NCI-H82 treated with DMSO at 0.1 percent for 48 hours (cell line): ENCODE results near the gene RTN3.
"Not testable (repeated sequence)": the region's sequence is repeated elsewhere in the genome, so short reads cannot be mapped to it uniquely, and the experiment has no call there.

Experiments used
- DNase-seq: peaks from one replicate; lab custom pipeline; 2025; ENCODE audit not compliant: unreplicated experiment; lab: John Stamatoyannopoulos, UW

Gene RTN3

DNA sequence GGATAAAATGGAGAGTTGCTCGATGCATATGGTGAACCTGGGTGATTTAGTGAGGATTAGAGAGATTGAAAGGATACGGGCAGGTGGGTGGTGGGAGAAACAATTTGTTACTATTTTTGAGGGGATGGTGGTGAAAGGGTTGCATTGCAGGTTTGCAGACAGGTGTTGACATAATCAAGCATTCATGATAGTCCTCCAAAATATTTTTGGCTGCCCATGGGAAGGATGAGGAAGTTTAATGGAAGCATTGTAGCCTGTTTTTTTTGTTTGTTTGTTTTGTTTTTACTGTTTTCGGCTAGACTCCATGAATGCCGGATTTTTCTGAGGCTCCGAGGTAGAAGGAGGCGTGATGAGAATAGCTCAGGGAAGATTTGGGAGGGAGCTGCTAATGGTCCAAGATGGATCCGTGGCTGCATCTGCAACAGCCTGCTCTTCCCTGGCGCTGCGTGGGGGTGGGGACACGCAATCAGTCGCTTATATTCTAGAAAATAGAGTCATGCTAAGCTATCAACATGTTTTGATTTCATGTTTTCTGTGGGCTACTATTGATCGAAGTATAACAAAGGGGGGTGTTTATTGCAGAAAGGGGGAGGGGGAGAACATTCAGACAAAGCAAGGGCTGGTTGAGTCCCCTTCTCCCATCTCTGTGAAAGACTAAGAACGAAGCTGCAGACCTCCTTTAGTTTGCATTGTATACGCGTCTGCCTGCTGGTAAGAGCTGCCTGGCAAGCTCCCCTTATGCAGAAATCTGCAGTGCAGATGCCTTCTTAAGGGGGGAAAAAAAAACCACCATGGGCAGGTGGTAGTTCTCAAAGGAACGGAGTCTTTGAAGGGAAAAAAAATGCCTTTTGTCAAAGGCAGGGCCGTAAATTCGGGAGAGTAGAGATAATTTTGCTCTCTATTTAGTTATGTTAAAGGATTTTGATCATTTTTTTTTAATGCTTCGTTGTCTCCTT is 1.0 kb downstream of the RTN3 start:
- DNase-seq = peak; percentile 17

DNA sequence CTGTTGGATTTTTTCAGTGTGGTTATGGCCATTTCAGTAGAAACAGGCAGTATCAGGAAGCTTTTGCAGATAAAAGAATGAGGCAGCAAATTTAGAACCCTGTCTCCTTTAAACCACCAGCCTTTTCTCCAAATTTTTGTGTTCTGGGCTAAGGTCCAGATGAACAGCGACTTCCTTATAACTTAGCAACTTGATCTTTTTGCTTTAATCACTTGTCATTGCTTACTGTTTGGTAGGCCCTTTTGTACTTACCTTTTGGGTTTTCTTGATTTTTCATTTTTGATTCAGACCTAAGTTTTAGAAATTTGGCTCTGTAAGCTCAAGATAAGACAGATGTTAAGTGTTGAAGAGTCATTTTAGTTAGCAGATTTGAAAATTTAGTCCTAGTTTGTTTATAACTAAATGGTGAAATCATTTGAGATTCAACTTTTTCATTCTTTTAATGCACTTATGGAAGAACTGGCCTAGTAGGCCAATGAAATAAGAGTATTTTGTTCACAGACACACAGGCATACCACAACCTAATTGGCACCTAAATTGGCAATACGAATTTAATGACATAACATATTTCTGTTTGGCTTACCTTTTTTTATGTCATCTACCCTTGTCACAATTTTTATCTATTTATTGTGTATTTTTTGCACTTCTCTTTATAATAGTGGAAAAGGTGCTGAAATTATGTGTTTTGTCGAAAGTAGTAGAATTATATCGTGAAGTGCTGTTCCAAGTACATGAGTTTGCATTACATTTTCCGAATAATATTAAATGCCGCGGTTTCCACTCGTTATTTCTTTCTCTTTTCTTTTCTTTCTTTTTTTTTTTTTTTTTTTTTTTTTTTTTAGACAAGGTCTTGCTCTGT is 2.1 kb downstream of the RTN3 start:
- DNase-seq = no peak

DNA sequence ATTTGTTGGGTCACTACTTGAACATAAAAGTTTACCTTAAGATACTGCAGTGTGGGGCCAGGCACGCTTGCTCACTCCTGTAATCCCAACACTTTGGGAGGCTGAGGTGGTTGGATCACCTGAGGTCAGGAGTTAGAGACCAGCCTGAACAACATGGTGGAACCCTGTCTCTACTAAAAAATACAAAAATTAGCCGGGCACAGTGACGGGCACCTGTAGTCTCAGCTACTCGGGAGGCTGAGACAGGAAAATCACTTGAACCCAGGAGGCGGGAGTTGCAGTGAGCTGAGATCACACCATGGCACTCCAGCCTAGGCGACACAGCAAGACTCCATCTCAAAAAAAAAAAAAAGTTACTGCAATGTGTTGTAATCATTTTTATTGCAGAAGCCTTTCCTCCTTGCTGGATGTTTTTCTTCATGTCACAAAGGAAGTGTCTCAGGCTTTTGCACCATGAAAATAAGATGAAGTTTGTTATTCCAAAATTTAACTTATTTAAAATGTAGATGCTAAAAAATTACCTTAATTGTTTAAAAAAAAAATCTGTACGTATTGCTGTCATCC is 3.9 kb downstream of the RTN3 start:
- not testable (repeated sequence) for DNase-seq

DNA sequence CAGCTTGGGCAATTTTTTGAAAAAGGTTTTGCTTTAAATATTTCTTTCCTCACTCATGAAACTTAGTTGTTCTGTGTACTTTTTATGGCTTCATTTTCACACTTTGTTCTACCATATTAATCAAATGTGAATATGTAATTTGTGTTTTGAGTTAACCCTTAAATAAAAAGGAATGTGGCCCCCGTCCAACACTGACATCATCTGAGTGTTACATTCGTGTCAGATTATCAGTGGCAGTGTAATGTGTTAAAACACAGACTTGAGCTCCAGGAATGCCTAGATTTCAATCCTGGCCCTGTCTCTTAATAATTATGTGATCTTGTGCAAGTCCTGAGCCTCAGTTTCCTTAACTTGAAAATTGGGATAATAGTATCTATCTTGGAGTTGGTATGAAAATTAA is 5.6 kb downstream of the RTN3 start:
- no peak for DNase-seq

DNA sequence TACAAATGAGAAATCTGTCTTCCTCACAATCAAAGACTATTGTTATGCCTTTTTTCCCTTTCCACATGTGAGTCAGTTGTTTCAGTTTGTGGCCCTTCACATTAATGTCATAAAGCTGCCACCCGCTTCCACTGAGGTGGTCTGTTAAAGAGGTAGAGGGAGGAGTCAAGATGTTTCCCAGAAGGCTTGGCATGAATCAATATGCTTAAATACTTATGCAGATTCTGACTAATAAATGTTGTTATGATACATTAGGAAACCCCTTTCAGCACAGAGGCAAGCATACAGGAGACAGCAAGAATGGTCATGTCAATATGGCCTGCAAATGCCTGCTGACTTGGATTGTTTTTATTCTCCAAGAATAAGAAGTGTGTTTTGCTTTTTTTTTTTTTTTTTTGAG is 6.5 kb downstream of the RTN3 start:
- no peak for DNase-seq

DNA sequence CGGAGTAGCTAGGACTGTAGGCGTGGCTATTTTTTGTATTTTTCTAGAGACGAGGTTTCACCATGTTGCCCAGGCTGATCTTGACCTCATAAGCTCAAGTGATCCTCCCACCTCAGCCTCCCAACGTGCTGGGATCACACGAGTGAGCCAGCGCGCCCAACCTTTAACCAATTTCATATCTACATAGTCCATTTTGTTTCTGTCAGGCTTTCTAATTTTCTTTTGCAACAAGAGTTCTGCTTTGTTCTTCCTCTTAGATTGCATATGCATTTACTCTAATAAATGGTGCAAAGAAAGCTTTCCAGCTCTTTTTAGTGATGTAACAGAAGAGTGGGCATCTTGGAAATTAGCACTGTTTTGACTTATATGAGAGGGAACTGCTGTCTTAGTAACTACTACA is 13.3 kb downstream of the RTN3 start:
- no peak for DNase-seq

DNA sequence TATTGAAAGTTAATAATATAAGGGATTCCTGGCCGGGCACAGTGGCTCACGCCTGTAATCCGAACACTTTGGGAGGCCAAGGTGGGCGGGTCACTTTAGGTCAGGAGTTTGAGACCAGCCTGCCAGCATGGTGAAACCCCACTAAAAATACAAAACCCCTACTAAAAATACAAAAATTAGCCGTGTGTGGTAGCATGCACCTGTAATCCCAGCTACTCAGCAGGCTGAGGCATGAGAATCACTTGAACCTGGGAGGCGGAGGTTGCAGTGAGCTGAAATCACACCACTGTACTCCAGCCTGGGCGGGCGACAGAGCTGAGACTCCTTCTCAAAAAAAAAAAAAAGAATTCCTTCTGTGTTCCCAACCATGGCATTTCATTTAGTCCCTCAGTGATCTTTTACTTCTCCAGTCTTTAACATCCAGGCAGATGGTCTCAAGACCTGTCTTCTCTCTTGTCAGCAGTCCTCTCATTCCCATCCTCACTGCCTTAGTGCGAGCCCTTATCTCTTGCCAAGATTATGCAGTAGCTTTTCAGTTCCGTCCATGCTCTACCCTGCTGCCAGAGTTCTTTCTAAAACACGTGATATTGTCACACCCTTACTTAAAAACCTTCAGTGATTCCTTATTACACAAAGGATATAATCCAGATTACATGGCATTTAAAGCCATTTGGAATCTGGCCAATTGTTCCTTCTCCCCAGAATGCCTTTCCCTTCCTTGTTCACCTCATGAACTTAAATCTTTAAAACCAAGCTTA is 17.9 kb downstream of the RTN3 start:
- peak; percentile 63 for DNase-seq

DNA sequence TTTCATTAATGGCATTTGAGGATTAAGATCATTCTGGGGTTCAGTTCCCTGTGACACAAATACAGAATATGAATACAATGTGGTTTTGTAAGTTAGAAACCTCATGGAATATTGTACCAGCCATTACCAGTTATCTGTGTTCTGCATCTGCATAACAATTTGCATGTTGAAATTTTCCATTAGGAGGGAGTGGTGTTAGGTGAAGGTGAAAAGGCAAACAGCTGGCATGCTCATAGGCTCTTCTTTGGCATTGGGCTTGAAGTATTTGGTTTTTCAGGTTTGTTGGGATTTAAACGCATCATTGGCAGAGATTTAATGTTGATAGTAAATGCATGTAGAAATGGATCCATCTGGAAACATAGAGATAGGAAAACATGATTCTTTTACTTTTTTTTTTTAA is 18.6 kb downstream of the RTN3 start:
- DNase-seq = no peak

DNA sequence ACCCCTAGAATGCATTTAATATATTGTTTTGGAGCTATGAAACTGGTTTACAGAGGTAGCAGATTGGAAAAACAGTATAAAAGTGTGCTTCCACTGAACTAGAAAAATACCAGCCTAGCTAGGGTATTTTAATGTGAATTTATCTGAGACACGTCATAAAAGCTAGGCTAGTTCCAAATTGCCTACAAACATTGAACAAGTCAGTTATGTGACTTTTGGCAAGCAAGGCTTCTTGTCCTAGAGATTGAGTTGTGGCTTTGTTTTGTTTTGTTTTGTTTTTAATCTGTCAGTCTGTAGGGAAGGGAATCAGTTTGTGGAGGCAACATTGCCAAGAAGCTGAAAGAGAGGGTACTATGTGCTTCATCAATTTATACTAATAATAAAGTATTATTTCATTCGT is 24.2 kb downstream of the RTN3 start:
- no peak for DNase-seq

DNA sequence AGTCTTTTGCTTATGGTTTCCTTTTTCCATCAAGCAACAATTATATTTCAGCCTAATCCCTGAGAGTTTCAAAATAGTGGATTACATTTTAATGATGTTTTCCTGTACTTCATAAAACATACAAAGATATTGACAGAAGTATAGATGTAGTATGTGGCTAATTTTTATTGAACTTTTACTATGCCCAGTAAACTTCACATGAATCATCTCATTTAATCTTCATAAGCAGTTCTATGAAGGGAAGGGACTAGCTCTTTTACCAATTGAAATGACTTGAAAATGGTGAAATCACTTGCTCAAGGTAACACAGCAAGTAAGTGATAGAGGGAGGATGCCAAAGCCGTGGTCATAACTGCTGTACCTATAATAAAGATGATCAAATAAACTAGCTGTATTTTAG is 27.5 kb downstream of the RTN3 start:
- DNase-seq = no peak

DNA sequence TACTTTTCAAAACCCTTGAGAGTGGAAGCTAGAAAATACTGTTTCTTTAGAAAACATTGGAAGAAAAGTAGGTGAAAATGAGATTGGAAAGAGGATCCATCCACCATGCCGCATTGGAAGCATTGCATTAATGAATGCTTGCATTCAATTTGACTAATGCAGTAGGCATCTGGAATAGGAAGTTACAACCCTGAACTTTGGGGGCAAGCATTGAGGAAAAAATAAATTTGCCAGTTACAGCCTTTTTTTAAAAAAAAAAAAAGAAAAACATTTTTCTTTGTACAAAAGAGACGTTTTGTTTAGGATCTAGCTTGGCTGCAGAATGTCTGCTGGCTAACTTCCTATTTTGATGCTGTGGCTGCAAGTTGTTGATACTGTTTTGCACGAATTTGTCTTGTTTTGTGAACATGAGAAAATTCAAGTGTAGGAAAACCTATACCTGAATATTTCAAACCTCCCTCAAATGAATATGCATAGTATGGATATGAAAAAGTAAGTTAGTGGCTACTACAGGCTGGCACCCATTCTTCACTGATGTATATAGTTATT is 28.1 kb downstream of the RTN3 start:
- no peak for DNase-seq

DNA sequence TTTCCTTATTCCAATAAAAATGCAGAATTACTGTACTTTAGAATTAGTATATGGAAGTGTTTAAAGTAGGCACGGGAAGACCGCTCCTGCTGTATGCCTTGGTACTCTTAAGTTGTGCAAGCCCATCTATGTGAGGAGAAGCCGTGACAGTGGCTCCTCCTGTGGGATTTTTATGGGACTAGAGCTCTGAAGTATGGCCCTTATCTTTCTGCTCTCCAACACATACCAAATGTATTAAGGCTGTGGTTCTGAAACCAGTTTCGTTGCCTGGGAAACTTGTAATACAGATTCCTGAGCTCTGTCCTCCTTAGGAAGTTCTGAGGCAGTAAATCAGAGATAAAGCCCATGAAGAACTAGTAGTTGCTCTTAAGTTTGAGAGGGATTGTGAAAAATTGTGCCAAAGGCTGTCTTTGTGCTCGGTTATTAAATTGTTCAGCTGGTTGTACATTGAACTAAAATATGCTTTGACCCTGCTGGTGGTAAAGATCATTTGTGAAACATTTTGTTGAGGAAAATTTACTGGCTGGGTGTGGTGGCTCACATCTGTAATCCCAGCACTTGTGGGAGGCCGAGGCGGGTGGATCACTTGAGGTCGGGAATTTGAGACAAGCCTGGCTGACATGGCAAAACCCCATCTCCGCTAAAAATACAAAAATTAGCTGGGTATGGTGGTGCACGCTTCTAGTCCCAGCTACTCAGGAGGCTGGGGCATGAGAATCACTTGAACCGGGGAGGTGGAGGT is 29.3 kb downstream of the RTN3 start:
- DNase-seq = no peak

DNA sequence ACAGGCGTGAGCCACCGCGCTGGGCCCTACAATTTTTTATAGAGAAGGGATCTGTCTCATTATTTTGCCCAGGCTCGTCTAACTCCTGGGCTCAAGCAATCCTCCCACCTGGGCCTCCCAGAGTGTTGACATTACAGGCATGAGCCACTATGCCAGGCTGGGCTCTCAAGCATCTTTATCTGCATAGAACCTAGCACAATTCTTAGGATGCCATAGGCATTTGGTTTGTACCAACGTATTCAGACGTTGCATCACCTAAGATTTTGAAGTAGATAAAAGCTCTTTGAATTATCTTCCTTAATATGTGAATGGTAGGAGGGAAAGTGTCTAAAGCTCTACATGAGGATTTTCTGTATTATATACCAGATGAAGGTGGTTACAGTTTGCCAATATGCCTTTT is 30.5 kb downstream of the RTN3 start:
- no peak for DNase-seq

DNA sequence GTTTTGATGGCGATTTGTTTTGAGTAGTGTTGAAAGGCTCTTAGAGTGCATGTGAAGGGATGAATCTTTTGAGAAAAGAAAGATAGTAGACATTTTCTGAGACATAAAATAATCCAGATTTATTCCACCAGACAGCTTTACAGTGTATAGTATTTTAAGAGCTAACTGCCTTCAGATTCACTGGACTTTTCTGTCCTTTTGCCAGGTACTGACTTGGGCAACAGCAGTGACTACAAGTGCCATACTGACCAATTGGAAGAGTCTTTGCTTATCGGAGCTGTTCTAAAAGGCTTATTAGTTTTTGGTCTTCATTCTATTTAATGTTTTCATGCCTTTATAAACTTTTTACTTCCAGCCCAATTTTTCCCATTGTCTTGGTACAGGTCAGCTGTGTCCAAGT is 32.5 kb downstream of the RTN3 start:
- no peak for DNase-seq

DNA sequence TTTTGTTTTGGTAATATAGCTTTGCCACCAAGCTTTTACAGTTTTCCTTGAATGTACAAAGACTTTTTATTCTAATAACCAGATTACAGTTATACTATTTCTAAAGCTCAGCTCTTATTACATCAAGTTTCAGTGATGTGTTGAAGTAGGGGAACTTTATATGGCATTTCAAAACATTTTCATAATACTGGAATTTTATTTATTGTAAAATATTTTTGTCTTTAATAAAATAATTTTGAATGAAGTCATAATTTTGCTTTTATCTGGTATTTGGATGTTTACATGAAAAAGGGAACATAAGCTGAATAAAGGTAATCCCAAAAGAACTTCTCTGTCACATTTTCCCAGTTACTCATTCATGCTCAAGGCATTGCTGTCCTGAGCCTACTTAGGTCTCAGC is 34.7 kb downstream of the RTN3 start:
- DNase-seq = no peak

DNA sequence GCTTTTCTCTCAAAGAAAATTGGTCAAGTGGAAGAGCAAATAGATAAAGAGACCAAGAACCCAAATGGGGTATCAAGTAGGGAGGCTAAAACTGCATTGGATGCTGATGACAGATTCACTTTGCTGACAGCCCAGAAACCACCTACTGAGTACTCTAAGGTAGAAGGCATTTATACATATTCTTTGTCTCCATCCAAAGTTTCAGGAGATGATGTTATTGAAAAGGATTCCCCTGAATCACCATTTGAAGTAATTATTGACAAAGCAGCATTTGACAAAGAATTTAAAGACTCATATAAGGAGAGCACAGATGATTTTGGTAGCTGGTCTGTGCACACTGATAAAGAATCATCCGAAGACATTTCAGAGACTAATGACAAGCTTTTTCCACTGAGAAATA is 37.7 kb downstream of the RTN3 start:
- DNase-seq = no peak

DNA sequence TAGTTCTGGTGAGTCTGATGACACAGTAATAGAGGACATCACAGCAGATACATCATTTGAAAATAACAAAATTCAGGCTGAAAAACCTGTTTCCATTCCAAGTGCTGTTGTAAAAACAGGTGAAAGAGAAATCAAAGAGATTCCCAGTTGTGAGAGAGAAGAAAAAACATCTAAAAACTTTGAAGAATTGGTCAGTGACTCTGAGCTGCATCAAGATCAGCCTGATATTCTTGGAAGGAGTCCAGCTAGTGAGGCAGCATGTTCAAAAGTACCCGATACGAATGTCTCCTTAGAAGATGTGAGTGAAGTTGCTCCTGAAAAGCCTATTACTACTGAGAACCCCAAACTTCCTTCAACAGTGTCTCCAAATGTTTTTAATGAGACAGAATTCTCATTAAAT is 38.7 kb downstream of the RTN3 start:
- DNase-seq = no peak

DNA sequence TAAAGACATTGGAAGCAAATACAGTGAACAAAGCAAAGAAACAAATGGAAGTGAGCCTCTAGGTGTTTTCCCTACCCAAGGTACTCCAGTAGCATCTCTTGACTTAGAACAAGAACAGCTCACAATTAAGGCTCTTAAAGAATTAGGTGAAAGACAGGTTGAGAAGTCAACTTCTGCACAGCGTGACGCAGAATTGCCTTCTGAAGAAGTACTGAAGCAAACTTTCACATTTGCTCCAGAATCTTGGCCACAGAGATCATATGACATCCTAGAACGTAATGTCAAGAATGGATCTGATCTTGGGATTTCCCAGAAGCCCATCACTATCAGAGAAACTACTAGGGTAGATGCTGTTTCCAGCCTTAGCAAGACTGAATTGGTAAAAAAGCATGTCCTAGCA is 39.3 kb downstream of the RTN3 start:
- DNase-seq = no peak

DNA sequence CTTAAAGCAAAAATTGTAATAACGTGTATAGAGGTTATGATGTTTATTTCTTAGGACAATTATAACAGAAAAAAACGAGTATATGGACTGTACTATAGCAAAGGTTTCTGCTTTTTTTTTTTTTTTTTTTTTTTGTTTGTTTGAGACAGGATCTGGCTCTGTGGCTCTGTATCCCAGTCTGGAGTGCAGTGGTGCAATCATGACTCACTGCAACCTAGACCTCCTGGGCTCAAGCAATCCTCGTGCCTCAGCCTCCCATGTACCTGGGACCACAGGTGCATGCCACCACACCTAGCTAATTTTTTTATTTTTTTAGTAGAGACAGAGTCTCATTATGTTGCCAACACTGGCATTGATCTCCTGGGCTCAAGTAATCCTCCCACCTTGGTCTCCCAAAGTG is 48.0 kb downstream of the RTN3 start:
- DNase-seq = no peak

DNA sequence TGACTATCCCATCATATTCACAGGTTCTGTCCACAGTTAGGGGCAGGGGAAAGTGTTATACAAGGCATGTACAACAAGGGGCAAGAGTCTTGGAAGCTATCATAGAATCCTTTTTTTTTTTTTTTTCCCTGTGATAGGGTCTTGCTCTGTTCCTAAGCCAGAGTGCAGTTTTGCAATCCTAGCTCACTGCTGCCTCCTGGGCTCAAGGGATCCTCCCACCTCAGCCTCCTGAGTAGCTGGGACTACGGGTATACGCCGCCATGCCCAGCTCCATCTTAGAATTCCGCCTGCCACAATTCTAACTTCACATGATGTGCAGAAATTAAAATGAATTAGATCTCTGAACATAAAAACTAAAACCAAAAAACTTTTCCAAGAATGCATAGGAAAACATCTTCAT is 55.6 kb downstream of the RTN3 start:
- DNase-seq = no peak
